Umbilical cord (tissue), 2 donors: ENCODE measurements around the gene RERE. TPM values are rescaled to one million over a fixed set of nuclear protein-coding genes. Genes with fewer than 3 reads are reported as not detected.

Experiments used
- DNase-seq: peaks from one replicate; pipeline ENCODE4 v3.0.0-alpha.2; 2015; ENCODE audit warnings: low spot score
- total RNA-seq: library from RNA; depleted of rRNA; stranded (reverse); fragments of >200 nt; gene quantifications from one replicate; pipeline ENCODE4 v1.2.3, GENCODE V29; 2014; ENCODE audit warnings: low replicate concordance; ENCODE audit not compliant: insufficient read depth

Gene RERE
- total RNA-seq, 1 donor from 2014 or later = 73.9 TPM

DNA sequence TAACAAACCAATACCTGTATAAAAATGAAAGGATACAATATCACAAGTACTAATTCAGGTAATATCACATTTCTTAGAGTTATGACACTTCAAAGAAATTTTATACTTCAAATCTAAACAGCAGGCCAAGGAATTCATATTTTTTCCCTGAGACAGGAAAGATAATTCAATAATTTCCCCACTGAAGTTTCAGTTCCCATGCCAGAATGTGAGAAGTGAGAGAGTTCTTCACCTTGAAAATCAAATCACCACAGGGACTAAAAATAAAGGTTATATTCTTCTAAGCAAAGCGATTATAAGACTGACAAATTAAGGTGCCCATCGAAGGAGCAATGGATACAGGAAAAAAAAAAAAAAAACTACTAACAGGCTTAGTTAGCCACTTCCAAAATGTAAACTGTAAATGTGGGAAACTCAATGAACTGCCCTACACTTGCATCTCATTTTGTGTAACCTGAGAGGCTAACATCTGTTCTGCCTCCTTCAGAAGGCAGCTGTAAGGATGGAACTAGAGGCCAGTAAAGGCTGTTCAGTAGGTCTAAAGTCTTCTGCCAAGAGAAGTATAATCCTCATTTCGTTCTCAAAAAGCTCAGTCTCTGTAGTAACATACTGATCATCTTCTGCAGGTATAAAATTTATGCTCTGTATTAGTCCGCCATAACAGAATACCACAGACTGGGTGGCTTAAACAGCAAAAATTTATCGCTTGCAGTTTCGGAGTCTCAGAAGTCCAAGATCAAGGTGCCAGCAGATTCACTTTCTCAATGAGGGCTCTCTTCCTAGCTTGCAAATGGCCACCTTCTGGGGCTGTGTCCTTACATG is 127.8 kb downstream of the RERE start:
- DNase-seq = no peak

GRCh38 chr1:8687538-8687937 is 129.9 kb downstream of the RERE start:
- DNase-seq = no peak

GRCh38 chr1:8687039-8687438 is 130.4 kb downstream of the RERE start:
- peak; percentile 57 for DNase-seq

DNA sequence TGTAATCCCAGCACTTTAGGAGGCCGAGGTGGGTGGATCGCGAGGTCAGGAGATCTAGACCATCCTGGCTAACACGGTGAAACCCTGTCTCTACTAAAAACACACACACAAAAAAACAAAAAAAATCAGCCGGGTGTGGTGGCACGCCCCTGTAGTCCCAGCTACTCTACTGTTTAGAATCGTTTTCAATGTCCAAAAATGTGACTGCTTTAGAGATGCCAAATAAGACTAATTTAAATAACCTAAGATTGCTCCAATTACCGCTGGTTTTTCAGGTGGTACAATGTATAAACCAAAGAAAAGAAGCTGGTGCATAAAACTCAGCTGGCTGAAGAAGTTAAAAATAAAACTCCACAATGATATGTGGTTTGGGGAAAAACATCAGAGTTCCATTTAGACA is 132.0 kb downstream of the RERE start:
- DNase-seq = no peak

- no peak for DNase-seq
These were observed 132.8 kb downstream of the RERE start for GRCh38 chr1:8684590-8684989.

GRCh38 chr1:8682573-8682972 is 134.9 kb downstream of the RERE start:
- no peak for DNase-seq

GRCh38 chr1:8681911-8682310 is 135.5 kb downstream of the RERE start:
- no peak for DNase-seq

DNA sequence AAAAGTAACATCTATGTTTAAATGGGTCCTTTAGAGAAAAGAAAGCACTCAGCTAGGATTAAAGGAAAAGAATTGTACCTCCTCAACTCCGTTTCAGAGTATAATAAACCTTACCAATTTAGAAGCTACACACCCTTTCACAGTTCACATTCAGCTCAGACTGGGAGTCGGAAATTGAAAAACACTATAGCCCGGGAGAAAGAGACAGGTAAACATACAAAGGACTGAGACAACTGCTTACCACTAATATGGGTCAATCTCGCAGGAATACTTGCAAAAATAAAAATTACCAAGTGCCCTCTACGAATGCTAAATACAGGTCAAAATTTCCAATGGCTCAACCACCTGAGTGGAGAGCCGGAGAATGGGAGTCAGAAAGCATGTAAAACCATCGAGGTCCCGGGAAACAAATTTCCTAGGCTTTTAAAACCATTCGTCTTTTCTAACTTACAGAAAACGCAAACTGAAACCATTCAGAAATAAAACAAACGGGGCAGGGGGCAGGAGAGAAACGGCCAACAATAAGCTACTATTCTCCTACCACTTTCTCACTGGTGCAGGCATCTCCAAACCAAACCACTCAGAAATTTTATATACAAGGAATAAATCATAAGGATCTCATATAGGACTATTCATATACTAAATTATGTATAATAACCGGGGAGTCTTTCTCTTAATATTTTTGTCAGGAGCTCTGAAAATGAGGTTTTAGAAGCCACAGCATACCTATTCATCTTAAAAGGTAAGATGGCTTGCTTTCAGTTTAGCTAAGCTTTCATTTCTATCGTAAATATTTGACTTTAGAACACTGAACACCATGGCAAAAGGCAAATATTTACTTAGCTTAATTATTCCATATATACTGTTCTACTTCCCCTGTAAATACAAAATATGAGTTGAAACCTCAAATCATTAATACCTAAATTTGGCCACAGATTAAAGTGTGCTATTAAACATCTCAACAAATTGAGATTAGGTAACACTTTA is 136.5 kb downstream of the RERE start:
- DNase-seq = no peak

GRCh38 chr1:8679929-8680663 is 137.3 kb downstream of the RERE start:
- DNase-seq = no peak

DNA sequence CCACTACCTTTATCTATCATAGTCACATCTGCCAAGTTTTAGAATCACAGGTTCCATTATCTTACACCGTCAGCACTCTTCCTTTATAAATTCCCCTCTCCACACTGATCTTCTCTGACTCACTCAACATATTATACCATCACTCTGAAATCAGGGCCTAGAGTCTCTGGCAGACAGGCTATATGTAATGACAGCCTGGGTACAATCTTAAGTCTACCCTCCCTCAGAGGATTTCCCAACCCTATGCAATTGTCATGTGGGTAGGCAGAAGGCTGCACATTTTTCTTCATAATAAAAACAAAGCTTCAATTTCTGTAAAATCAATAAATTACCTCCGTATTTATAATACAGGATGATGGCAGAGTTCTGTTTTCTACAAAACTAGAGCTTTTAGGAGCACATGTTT is 138.0 kb downstream of the RERE start:
- peak; percentile 62 for DNase-seq

GRCh38 chr1:8678673-8679394 is 138.6 kb downstream of the RERE start:
- DNase-seq = no peak

DNA sequence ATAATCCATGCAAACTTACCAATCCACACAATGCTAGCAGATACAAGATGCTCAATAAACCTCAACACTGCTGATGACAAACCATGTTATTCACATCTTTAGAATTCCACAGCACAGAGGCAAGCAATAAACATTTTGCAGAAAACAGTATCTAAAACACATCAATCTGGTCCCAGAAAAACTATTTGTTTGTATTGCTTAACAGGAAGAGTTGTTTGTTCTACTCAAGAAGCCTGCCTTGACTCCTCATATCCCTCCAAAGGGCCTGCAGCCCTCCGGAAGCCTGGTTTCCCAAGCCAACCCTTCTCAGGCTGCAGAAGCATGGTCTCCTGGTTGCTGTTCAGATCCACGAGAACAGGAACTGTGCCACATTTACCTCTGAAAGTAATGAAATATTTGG is 139.7 kb downstream of the RERE start:
- DNase-seq = no peak

DNA sequence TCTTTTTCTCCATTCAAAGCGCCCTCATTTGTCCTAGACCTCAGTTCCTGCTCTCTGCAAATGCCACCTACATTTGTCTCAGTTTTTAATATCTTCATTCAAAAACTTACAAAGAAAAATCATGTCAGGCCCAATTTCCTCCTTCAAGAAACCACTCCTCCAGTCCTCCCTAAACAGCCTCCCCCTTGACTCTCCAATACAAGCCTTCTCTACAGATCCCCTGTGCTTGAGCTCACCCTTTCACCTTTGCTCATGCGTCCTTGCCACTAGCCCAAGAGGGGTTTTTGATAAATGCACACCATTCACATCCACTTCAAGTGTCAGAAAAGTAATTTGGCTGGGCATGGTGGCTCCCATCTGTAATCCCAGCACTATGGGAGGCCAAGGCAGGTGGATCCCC is 140.6 kb downstream of the RERE start:
- no peak for DNase-seq

DNA sequence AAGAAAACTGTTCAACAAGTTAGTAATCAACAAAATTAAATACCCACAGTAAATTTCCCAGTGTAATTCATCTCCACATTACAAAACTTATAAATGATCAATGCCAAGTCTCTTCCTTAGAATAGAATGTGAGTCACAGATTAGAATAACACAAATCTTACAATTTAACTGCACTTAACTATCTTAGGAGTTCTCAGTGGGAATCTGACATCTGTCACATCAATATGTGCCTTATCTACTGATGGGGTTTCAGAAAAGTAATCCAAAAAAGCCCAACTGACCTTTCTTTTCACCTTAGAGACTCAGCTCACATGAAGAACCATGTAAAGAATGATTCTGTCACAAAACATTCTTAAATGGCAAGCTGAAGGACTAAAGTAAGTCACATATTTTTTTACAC is 141.4 kb downstream of the RERE start:
- DNase-seq = no peak

- DNase-seq = no peak
These were observed 142.5 kb downstream of the RERE start for GRCh38 chr1:8674912-8675311.

DNA sequence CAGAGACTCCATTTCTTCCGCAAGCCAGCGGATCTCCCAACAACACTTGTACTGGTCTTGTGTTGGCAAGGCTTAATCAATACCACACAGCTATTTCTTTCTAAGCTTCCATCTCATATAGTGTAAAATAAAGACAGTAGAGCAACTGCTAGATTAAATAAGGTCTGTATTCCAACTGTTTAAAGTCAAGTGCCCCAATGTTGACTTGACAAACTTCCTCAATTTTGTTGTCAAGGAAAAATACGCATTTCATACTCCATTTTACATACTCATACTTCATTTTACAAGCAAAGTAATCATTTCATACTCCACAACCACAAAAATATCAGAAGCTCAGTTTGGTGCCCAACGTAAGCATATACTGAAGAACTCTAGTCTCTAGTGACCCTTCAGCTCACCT is 143.0 kb downstream of the RERE start:
- DNase-seq = no peak

- peak; percentile 76 for DNase-seq
These were observed 146.0 kb downstream of the RERE start for GRCh38 chr1:8671306-8671917.

DNA sequence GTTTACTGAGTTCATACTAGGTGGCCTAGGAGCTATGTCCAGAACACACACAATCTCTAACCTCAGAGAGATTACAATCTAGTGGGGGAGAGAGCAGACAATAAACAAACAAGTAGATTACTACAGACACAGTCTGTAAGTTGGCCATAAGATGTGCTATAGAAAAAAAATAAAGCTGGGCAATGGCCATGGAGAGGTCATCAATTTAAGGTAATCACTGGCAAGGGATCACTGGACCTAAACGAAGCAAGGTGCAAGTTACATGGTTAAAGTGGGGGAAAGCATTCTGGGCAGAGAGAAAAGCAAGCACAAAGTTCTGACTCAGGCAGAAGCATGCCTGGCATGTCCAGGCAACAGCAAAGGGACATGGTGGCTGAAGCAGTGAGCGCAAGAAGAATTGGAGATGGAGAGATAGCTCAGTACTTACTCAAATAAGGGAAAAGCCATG is 147.0 kb downstream of the RERE start:
- DNase-seq = peak; percentile 30

DNA sequence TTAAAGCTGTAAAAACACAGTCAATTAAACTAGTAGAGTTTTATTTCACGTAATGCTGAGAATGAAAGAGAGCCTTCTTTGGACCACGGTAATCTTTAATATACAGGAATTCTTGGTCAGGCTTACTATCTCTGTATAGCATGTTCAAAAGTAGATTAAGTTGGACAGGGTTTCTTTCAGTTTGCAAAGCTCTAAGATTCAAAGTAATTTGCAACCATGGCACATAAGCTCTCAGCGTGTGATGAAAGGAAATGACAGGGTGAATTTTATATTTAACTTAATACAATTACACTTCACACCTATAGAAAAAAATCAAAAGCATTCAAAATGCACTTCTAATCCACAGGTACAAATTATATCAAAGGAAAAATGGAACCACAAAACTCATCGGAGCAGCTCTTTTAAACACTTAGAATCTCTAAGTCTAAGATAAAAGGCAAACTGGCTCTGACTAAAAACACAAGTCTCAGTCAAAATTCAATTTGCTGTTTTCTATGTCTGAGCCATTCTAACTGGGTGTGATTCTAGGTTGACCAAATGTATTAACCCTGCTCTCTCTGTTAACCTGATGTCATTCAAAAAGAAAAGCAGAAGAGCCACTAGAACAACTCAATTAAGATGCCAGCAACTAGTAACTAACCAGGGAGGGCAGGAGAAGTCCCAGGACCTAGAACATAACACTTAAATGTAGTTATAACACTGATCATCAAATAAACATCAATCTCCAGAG is 147.7 kb downstream of the RERE start:
- peak; percentile 35 for DNase-seq
